Inflammatory macrophage (primary cell): ENCODE measurements around the gene DRAXIN.

ENCODE experiments used
- DNase-seq, 2 donors: peaks; one replicate each; pipeline ENCODE4 v3.0.0-alpha.2; 2020 to 2022

DRAXIN gene

DNA sequence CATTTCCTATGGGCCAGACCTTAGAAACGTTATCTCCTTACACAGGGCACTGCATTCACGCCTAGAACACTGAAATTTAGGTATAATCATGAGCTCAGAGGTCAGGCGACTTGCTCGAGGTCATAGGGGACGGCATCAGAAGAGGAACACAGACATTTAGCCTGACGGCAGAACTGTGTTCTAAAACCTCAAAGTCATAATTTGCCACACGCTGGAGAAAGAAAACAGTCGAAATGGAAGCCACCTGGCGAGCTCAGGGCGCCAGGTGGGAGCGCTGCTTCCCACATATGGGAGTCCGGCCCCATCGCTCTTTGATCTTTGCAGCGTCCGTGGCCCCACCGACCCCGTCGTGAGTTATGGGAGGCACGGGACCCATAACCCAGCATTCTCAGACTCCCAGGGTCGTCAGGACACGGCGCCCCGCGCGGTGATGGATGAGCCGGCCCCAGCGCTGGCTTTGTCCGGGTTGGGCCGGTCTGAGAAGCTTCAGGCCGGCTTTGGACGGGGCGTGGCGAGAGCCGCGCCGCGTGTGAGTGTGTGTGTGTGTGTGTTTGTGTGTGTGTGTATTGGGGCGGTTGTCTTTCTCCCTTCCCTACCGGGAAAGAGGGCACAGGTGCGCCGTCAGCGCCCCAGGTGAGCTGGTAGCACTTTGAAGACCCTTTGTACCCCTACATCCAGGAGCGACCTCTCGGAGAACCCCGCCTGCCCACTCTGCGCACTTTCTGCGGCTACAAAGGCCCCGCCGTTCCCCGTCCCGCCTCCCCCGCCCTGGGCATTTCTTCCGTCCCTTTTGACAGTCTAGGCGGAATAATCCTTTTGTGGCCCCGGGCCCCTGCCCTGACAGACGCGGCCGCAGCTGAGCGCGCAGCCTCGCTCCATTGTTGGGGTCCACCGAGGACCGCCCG is 861 bp upstream of the DRAXIN start:
- DNase-seq = peak; percentile 23 to 73

- no peak for DNase-seq
Measured at GRCh38 chr1:11691928-11692711, 610 bp downstream of the DRAXIN start.

GRCh38 chr1:11693024-11693590 is 1.6 kb downstream of the DRAXIN start:
- peak; percentile 69 to 89 for DNase-seq

DNA sequence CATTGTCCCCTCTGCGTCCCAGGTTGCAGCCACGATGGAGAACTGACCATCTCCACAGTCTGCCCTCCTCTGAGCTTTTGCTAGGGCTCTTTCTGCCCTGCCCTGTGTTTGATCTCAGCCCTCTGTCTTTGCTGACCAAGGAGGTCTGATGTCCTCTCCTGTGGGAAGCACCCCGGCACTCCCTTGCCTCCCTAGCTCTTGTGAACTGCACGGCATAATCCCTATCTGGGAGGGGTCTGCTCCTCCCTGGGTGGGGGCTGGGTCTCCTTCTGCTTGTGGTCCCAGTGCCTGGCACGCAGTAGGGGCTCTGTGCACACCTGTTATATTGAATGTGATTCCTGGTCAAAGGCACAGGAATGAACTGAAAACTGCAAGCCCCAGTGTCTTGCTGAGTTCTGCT is 2.4 kb downstream of the DRAXIN start:
- no peak for DNase-seq

- no peak for DNase-seq
Measured at GRCh38 chr1:11695861-11696260, 4.4 kb downstream of the DRAXIN start.

GRCh38 chr1:11697188-11697892 is 5.8 kb downstream of the DRAXIN start:
- no peak for DNase-seq

- DNase-seq = no peak
Measured at GRCh38 chr1:11697893-11698210, 6.3 kb downstream of the DRAXIN start.

- DNase-seq = no peak
Measured at GRCh38 chr1:11700601-11701467, 9.3 kb downstream of the DRAXIN start.

DNA sequence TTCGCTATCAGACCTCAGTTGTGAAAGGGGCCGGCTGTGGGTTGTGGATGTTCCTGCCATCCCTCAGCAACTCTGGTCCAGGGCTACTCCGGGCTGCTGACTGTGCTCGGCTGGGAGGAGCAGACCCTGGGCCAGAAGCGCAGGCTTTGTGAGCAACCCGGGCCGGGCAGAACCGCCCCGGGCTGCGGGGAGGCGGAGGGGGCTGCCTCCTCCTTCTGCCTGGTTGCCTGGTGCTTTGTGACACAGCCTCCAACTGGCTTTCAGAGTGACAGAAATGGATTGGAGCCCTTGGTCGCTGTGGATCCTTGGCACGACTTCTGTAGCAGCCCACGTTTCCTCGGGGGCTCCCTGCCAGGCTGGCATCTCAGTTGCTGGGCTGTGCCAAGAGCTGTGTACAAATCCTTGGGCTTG is 10.0 kb downstream of the DRAXIN start:
- DNase-seq = no peak

DNA sequence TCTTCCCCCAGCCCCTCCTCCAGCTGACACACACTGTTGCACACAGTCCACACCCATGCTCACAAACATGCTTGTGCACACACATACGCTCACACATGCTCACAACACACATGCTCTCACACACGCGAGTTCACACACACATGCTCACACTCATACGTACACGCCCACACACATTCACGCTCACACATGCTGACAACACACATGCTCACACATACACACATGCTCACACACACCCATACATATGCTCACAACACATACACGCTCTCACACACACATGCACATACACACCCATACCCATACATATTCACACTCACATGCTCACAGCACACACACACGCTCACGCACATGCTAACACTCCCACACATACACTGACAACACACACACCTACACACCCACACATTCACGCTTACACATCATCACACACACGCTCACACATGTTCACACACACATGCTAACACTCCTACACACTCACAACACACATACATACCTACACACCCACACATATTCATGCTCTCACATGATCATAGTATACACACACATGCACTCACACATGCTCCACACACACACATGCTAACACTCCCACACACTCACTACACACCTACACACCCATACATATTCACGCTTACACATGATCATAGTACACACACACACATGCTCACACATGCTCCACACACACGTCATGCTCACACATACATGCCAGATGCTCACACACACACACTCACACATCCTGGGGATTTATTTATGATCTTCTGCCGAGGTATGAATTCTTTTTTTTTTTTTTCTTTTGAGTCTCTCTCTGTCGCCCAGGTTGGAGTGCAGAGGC is 10.7 kb downstream of the DRAXIN start:
- no peak for DNase-seq

DNA sequence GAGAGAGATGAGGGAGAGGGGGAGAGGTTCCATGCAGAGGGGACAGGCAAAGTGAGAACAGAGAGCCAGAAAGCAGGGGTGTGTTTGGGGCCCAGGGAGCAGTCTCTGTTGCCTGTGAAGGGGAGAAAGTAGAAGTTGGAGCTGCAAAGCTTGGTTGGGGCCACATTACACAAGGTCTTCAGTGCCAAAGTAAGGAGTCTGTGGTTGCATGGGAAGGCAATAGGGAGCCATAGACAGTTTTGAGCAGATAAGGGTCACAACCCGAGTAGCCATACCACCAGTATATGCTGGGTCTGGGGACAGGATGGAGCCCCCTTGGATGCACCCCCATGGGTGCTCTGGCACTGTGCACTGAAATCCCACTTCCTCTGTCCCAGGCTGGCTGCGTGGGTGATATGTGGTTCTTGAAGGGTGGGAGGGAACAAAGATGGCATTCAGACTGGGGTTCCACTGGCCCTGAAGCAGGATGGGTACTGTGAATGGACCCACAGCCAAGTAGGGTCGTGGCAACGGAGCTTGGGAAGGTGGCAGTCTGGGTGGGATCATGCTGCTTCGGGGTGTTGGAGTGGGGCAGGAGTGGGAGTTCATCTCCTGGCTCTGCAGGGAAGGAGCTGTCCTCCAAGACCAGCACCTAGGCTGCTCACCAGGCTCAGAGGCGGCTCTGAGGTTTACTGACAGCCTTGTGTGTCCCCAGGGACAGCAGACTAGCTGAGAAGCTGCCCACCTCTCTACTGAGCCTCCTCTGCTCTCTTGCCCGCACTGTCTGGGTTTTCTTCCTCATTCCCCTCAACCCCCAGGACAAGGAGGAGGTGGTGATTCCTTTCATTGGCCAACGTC is 12.1 kb downstream of the DRAXIN start:
- peak in 1 of 2 donors; percentile 59 for DNase-seq

GRCh38 chr1:11704194-11704529 is 12.7 kb downstream of the DRAXIN start:
- DNase-seq = no peak

- no peak for DNase-seq
Measured at GRCh38 chr1:11704691-11705475, 13.4 kb downstream of the DRAXIN start.

DNA sequence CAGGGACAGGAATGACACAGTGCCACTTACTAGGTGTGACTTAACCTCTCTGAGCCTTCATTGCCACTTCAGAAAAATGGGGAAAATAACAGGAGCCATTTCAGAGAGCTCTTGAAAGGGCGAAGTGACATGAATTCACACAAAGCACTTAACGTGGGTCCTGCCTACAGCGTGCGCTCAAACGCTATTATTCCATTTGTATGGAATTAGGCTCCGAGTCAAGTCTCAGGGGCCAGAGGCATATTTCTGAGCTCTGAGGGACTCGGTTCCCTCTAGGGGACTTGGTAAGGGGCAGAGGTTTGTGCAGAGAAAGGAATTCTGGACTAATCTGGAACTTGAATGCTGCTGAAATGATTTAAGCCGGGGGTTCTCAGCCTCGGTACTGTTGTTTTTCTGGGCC is 14.1 kb downstream of the DRAXIN start:
- no peak for DNase-seq

- DNase-seq = no peak
Measured at GRCh38 chr1:11706292-11706691, 14.8 kb downstream of the DRAXIN start.

DNA sequence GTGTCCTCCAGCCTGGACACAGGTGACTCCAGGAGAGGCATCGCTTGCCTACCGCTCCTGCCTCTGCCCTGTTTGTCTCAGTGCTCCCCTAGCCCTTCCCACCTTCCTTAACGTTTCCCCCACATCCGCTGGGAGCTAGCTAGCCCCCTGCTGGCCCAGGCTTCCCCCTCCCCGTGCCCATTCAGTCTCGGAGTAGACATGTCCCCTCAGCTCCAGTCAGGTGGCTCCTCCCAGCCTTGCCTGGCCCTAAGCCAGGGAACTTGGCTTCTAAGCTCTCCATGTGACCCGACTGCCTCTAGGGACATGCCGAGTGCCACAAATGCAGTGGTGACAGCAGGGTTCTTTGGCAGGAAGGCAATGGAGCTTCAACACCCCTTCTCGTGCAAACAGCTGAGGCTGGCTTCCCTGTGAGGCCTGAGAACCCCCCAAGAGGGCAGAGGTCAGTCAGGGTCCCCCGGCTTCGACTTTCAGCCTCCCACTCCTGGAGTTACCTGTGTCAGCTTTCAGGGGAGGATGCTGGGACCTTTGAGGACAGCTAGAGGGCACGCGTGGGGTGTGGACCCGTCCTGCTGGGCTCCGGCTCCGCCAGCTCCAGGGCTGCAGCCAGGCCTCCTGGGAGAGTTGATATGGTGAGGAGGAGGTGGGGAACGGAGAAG is 16.2 kb downstream of the DRAXIN start:
- peak in 1 of 2 donors; percentile 64 for DNase-seq

DNA sequence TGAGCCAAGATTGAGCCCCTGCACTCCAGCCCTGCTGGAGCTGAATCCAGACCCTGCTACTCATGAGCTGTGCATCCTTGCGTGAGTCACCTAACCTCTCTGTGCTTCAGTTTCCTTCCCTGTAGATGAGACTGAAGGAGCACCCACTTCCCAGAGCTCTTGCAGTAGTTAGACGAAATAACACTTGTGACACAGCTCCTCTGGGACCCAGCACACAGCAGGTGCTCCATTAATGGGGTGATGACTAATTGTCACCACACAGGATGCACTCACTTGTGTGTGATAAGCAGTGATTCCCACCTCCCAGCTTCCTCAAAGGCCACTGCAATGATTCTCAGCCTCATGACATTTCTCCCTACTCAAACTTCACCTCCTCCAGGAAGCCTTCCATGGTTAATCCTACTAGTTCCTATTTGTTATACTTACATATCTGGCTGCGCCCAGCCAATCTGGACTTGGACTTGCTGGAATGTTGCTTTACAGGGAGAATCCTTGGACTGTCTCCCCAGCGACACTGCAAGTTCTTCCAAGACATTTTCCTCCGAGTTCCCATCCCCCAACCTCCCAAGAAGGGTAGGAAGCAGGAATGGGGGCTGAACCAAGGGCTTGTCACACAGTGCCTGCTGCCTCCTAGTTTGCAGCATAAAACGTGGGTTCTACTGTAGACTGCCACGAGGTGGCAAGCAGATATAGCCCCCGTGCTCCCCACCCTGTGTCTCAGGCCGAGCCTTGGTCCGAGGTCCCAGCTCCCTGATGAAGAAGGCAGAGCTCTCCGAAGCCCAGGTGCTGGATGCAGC is 17.2 kb downstream of the DRAXIN start:
- peak; percentile 85 to 96 for DNase-seq

DNA sequence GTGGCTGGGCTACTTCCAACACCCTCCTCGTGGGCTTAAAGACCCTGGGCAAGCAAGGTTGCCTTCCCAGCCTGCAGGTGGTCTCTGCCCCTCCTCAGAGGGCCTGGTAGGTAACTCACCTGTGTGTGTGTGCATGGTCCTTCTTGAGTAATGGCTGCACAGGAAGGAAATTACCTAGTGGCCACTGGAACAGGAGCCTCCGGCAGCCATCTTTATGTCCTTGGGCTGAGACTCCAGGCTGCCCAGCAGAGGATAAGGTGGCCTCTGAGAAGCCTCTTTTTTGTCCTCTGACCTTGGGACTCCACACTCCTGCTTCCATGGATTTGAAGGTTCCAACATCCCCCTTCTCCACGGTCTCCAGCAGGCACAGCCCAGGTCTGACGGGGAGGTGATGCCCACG is 20.0 kb downstream of the DRAXIN start:
- no peak for DNase-seq
